GM18861 (cell line): Measurements from ENCODE around the gene GBX1.

Experiments
- ATAC-seq: cut with Tn5 transposase; IDR thresholded peaks from one replicate; pipeline ENCODE4 v1.9.1; 2021; ENCODE audit not compliant: unreplicated experiment

Gene GBX1

DNA sequence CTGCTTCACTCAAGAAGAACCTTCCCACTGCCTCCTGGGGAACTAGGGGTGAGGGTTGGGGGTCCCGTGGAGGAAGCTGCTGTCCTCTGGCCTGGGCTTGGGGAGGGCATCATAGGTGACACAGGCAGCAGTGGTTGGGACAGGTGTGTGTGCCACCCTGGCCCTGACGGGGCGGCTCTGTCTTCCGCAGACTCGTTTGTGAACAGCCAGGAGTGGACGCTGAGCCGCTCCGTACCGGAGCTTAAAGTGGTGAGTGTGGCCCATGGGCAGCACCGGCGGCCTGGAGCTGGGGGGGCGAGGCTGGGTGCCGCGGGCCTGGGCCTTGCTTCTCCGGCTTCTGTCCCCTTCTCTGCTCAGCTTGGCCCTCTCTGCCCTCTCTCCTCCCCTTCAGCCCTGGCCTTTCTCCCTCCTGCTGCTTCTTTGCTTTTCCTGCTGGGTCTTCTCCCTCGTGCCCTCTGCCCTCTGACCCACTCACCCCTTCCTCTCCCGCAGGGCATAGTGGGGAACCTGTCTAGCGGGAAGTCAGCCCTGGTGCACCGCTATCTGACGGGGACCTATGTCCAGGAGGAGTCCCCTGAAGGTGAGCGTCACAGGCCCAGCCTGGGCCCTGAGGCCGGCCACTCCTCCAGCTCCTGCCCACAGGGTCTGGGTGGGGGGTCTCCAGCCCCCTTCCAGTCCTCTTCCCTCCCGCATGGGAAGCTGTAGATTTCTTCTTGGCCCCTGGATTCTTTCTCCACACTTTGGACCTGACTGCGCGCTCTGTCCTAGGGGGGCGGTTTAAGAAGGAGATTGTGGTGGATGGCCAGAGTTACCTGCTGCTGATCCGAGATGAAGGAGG lies 50.7 kb downstream of the GBX1 start:
- no peak for ATAC-seq

DNA sequence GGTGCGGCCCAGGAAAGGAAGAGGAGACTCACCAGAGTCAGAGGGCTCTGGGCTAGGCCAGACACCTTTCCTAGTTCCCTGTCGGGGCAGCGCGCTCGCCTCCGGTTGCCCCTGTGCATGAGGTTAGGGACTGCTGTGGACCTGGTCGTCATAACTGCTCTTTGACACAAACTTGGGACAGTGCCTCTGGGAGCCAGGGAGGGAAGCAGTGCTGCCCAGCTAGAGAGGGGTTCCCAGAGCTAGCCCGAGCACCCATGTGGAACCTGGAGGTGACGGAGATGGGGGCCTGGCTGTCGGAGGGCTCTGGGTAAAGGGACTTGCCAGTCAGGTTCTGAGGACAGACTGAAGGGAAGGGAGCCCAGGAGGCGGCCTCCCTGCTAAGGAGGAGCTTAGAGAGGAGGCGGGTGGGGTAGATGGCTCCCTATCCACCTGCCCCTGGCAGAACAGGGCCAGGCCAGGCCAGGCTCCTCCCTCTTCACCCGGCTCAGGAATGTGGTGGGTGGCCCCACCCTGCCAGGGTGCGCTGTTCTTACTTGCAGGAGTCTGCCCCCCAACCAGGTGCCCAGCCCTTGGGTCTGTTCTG lies 51.6 kb downstream of the GBX1 start:
- ATAC-seq, result no peak

DNA sequence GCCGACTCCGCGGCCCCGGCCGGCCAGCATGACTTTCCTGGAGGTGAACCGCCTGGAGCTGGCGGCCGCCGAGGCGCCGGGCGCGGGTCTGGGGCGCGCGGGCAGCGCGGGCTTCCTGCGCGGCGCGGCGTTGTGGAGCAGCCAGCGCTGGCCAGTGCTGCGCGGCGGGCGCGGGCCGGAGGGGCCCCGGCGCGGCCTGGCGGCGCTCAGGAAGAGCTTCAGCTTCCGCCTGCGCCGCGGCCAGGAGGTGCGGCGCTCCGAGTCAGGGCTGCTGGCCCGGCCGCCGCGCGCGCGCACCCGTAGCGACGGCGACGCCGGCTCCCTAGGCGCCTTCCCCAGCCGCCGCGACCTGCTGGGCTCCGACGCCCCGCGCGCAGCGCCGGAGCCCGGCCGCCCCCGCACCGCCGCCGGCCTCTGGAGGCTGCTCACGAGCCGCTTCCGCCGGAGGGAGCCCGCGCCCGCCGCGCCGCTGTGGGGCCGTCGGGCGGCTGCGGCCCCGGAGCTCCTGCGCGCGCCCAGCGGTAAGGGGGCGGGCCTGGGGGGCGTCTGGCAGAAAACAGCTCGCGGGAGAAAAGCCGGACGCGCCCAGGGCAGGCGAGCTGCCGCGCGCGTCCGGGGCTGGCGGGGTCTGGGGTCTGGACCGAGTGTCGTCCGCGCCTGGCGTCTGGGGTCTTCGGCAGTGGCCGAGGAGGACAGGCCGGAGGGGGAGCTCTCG lies 52.2 kb downstream of the GBX1 start:
- no peak for ATAC-seq

DNA sequence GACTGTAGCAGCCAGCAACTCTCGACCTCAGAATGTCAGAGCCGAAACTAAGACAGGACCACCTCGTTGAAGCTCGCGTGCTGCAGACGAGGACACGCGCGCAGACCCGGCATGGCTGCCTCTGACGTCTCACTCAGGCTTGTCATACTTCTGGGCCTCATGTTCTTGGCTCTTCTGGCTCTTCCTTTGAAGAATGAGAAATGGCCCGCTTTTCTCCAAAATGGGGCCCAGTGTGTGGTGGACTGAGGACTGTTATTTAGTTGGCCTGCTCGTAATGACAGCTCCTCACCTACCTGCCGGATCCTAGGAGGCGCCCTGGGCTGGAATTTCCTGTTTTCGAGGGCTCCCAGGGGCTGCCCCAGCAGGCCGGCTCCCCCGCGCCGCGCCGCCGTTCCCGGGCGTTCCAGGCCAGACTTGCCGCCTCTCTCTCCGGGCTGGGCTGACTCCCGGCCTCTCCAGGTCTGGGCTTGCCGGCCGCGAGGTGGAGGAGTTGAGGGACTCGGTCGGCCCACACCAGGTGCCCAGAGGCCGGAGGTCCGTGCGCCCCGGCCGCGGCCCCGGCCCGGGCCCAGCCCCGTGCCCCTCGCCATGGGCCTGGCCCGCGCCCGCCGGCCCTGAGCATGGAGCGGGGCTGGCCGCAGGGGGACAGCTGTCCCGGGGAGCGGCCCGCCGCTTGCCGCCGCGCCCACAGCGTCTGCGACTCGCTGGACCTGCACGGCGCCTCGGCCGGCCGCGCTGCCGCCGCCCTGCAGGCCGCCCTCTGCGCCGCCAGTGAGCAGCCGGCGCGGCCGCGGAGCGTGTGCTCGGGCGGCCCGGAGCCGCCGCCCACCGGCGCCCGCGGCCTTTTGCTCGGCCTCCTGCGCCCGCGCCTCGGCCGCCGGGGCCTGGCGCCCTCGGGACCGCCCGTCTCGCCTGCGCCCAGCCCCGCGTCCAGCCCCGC lies 53.1 kb downstream of the GBX1 start:
- ATAC-seq, result no peak

DNA sequence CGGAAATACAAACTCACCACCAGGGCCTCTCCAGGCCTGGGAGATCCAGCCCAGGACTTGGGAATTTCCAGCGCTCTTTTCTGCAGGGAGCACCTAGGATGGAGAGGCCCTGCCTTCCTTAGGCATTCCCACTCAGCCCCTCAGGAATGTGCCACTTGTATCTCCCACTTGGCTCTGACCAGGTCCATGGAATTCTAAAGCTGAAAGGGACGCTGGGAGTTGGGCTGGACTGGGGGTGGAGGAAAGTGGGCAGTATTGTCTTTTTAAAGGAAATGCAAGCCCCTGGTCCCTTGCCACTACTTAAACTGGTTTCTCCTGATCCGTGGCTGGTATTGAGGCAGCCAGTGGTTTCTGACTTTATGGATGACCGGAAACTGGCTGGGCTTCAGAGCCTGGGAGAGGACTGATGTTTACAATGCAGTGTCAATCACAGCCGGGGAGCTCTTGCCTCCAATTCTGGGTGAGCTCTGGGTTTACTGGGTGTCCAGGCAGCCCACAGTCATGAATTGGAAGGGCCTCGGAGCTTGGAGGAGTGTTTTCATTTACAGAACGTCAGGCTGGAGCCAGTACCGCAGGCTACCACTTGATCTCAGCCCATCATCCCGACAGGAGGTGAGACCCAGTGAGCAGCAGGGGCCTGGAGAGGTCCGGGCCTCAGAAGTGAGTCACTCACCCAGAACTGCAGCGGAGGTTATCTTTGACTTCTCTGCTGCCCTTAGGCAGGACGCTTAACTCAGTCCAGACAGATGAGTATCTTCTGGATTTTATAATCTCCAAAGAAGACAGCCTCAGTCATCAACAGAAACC lies 53.9 kb downstream of the GBX1 start:
- no peak for ATAC-seq

DNA sequence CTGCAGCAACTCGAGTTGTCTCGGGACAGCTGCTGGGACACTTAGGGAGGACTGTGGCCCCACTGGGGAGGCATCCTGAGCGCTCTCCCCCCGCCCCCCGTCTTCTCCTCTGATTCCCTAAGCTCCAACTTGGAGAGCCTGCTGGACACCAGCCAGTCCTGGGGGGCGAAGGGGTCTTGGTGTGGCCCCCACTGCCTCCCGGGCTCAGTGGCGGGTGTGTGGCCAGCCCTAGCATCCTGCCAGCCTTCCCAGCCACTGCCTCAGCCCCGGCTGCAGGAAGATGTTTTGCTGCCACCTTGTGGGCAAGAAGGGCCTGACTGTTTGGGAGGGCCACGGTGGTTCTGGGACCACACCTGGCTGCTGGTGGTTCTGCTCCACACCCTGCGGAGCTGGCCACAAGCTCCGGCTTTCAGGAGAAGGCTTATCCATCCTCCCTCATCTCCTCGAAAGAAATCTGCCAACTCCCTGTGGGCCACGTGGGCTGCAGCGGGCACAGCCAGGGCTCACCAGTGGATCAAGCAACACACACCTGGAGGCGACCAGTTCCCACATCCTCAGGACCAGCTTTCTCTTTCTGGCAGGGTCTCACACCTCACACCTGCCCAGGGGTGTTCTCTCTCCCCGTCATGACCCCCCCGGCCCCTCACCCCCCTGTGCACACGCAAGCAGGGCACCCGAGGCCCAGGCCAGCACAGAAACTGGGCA lies 56.4 kb downstream of the GBX1 start:
- ATAC-seq, result peak; percentile 88

DNA sequence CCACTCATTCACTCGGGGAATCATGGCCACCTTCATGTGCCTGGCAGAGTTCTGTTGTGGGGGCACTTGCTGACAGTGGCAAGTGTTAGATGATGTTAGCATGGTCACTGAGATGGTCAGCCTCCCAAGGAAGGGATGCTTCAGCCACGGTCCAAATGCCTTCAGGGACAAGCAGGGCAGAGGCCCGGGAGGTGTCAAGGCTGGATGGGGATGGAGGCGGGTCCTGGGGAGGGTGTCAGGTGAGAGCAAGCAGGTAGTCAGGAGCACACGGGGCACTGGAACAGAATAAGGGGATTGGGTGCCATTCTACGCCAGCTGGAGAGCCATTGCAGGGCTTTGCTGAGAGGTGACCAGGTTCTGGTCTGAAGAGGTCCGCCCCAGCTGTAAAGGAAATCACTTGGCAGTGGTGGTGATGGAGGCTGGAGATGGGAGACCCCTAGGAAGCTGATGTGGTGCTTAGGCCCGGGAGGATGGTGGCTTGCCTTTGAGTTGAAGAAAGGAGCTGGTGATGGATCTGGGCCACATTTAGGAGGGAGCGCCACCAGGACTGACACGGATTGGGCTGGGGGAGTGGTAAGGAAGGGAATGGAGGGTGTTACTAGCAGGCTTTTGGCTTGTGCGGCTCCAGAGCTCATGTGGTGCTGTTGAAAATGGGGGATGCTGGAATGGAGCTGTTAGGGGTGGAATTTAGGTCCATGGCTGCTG lies 57.1 kb downstream of the GBX1 start:
- no peak for ATAC-seq

DNA sequence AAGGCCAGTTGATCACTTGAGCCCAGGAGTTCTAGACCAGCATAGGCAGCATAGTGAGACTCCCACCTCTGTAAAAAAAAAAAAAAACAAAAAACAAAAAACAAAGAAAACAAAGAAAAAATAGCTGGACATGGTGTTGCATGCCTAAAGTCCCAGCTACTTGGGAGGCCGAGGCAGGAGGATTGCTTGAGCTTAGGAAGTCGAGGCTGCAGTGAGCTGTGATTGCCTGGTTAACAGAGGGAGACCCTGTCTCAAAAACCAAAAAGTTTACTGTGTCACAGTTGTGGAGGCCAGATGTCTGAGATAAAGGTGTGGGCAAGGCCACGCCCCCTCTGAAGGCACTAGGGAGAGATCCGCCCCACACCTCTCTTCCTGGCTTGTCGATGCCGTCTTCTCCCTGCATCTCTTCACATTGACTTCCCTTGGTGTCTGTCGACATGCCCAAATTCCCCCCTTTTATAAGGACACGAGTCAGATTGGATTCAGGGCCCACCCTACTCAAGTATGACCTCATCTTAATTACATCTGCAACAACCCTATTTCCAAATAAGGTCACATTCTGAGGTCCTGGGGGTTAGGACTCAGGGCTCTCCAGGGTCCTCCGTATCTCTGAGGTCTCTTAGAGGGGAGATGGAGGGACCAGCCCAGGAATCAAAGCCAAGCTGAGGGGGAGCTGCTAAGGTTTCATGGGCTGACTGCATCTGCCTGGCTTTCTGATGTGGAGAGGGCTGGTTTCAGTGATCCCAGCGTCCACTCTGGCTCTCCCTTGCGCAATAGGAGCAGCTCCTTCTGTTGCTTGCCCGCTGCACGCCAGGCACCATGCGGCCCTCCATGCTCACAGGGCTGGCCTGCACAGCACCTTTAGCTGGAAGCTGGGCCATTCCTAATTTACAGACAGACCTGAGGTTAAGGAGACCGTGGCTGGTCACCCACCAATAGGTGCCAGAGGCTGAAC lies 58.1 kb downstream of the GBX1 start:
- no peak for ATAC-seq

DNA sequence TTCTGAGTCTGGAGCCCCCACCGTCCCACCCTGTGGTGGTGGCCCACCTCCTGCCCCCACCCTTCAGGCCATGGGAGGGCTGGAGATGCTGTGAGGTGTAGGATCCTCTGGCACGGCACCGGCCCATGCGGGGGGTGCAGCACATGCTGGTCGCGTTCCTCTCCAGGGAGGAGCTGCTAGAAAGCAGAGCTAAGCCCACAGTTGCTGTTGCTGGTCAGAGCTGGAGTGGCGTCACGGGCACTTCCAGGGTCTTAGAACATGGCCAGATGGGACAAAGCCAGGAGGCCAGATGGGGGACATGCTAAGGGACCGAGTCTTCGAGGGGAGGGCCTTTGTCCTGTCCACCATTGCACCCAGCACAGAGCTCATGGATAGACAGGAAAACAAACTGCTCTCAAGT lies 59.6 kb downstream of the GBX1 start:
- no peak for ATAC-seq

DNA sequence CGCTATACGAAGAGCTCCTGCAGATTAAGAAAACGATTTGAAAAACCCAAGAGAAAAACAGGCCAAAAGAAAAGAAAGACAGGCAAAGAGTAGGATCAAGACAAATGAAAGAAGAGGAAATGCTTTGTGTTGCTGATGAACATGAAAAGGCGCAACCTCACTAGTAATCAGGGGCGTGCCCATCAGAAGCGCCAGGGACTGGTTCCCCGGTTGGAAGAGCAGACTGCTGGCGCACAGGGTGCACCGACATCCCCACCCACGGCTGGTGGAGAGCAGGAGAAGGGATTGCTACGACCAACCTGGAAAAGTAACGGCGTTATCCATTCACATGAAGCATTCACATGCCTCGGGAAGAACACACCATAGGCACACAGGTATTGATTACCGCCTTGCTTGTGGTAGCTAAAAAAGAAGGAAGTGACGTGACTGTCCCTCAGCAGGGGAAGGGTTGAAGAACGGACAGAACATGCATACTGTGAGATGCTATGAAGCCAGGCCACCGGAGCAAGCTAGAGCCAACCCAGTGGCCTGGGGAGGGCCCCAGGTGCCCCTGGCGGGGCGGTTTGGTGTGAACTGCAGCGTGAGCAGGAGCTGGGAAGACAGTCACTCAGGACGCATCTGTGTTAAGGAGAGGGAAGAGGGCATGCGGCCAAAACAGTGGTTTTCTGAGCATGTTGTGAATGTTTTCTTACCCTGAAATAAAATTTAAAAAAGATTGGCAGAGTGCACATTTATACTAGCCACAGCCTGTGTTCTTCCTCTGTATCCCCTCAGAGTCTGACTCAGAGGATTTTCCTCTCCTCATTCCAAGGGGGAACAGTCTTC lies 62.9 kb downstream of the GBX1 start:
- ATAC-seq, result no peak

DNA sequence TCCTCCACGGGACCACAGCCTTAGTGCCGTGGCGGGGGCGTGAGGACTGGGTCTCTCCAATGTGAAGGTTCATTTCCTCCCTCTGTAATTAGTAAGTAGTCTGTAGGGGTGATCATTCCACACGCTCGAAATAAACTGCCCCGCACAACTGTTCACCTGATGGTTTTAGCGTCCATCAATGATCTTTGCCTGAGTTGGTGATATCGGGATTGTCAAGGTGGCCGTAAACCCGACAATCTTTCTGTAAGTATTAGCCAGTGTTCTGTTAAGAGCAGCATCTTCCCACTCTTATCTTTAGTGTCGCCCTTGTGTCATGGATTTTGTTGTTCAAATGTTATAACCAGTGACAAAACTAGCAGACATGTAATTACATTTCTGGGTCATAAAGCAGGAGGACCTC lies 63.5 kb downstream of the GBX1 start:
- ATAC-seq, result no peak

DNA sequence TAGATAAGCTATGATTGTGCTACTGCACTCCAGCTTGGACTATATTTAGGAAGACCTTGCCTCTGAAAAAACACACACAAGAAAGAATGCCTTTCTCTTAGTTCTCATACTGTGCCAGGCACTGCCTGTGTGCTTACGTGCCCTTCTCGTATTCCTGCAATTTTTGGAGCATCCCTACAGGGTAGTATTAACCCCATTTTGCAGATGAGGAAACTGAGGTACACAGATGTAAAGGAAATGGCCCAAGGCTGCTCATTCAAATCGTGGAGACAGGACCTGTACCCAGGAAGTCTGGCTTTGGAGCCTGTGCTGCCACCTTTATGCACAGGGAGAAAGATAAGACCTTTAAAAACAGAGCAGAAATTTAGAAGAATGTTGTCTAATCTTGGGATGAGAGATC lies 64.5 kb downstream of the GBX1 start:
- ATAC-seq, result no peak

DNA sequence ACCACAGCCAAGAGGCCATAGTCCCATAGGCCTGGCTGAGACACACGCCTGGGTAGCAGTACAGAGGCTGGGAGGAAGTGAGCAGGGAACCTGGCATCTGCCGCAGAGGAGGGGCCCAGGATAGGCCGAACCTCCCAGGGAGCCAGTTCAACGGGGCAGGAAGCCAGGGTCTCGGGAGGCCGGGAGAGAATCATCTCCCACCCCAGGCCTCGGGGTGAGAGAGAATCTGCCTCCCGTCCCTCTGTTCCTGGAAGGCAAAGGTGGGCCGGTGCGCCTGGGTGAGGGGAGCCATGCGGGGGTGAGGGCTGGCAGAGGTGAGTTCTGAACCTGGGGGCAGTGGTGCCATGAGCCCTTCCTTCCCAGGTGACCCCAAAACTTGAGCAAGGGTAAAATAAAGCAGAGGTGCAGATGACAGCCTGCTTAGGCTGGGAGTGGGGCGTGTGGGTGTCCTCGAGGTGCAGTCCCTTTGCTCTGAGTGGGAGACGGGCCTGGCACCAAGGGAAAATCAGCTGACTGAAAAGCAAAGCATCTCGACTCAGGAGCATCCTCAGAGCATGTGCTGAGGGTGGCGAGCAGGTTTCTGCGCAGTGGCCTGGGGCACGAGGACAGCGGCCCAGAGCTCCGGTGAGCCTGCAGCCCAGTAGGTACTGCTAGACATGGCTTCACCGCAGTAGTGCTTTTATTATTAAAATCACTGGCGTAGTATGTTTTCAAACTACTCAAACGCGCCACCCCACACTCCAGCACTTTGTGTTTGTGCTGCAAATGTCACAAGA lies 65.7 kb downstream of the GBX1 start:
- ATAC-seq, result no peak

DNA sequence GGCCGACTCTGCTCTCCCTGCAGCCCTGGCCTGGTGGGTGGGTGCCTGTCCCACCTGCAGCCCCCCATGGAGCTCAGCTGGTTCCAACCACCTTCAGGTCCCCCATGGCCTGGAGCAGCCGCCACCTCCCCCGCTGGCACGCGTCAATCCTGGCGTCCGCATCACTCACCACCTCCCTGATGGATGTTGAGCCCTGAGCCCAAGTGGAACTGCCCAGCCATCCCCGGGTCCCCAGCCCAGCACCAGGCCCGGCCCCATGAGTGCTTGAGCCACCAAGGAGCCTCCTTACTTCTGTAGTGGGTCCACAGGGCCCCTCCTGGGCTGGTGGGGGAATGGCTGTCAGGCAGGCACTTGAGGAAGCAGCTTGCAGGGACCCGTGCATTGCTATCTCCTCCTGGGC lies 66.6 kb downstream of the GBX1 start:
- ATAC-seq, result no peak

DNA sequence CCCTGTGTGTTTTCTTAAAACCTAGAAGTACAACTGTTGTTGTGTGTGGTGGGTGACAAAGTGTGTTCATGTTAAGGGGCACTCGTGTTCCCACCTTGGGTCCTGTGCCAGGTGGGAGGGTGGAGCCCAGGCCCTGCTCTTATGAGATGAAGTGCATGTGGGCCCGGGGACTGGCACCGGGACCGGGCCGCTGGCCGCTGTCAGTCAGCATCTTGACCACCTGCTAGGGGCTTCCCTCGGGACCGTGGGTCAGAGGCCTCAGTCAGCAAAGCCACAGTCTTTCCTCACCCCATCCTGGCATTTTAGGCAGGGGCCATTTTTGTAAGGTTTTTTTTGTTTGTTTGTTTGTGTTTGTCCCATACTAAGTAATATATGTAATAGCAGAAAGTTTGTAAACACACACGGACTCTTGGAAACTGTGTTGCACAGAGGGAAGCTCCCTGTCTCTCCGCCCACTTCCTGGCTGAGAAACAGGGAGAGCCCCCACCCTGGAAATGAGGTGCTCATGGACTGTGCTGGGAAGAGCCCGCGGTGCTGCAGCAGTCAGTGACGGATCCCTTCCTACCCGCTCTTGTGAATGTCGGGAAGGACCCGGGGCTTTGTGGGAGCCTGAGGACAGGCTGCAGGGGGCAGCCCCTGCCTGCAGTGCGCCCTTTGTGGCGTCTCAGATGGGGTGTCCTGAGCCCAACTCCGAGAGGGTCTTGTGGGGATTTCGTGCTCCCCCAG lies 67.8 kb downstream of the GBX1 start:
- no peak for ATAC-seq
